ENCODE results near the gene NACC1.

DNA sequence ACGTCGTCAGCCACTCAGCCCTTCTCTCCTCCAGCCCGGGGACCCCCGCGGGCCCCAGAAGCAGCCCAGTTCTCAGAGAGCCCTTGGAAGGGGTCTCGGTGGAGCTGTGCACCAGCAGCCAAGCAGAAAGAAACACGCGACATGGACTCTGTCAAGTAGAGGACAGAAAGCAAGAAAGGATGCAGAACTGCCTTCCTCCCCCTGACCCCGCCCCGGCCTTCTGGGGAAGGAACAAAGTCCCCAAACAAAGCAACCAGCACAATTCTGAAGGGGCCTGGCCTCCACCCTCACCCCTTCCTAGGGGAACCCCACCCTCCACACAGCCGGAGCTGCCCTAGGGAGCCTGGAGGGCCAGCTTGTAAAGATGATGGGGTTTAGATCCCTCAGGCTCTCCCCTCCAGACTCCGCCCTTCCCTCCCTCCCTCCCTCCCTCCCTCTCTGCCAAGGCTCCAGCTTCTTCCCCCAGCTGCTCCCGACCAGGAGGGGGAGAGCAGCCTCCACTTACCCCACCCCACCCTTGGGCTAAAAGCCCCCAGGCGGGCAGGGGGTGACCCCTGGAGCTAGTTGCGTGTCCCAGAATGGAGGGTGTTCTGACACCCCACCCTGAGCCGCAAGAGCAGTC lies 23.2 kb upstream of the NACC1 start:
- TF ChIP-seq, protein P1, sequence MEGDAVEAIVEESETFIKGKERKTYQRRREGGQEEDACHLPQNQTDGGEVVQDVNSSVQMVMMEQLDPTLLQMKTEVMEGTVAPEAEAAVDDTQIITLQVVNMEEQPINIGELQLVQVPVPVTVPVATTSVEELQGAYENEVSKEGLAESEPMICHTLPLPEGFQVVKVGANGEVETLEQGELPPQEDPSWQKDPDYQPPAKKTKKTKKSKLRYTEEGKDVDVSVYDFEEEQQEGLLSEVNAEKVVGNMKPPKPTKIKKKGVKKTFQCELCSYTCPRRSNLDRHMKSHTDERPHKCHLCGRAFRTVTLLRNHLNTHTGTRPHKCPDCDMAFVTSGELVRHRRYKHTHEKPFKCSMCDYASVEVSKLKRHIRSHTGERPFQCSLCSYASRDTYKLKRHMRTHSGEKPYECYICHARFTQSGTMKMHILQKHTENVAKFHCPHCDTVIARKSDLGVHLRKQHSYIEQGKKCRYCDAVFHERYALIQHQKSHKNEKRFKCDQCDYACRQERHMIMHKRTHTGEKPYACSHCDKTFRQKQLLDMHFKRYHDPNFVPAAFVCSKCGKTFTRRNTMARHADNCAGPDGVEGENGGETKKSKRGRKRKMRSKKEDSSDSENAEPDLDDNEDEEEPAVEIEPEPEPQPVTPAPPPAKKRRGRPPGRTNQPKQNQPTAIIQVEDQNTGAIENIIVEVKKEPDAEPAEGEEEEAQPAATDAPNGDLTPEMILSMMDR (IDR thresholded peaks at IDR 0.05): no peak
- TF ChIP-seq FOXJ3 (CRISPR knock-in tag; IDR thresholded peaks at IDR 0.05; ENCODE audit: borderline replicate concordance) (no peak), ZNF317 (CRISPR knock-in tag; IDR thresholded peaks at IDR 0.05; ENCODE audit: borderline replicate concordance, low read depth) (no peak), ELF4 (CRISPR knock-in tag; IDR thresholded peaks at IDR 0.05; ENCODE audit: low read depth) (no peak), CREB1 (CRISPR knock-in tag; IDR thresholded peaks at IDR 0.05) (no peak)
- TF ChIP-seq, protein P2, sequence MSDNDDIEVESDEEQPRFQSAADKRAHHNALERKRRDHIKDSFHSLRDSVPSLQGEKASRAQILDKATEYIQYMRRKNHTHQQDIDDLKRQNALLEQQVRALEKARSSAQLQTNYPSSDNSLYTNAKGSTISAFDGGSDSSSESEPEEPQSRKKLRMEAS (CRISPR knock-in tag; IDR thresholded peaks at IDR 0.05): no peak
- TF ChIP-seq, protein P3, sequence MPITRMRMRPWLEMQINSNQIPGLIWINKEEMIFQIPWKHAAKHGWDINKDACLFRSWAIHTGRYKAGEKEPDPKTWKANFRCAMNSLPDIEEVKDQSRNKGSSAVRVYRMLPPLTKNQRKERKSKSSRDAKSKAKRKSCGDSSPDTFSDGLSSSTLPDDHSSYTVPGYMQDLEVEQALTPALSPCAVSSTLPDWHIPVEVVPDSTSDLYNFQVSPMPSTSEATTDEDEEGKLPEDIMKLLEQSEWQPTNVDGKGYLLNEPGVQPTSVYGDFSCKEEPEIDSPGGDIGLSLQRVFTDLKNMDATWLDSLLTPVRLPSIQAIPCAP (CRISPR knock-in tag; IDR thresholded peaks at IDR 0.05): no peak
- TF ChIP-seq, protein P4, sequence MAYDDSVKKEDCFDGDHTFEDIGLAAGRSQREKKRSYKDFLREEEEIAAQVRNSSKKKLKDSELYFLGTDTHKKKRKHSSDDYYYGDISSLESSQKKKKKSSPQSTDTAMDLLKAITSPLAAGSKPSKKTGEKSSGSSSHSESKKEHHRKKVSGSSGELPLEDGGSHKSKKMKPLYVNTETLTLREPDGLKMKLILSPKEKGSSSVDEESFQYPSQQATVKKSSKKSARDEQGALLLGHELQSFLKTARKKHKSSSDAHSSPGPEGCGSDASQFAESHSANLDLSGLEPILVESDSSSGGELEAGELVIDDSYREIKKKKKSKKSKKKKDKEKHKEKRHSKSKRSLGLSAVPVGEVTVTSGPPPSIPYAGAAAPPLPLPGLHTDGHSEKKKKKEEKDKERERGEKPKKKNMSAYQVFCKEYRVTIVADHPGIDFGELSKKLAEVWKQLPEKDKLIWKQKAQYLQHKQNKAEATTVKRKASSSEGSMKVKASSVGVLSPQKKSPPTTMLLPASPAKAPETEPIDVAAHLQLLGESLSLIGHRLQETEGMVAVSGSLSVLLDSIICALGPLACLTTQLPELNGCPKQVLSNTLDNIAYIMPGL (CRISPR knock-in tag; IDR thresholded peaks at IDR 0.05): no peak
- TF ChIP-seq, protein P5, sequence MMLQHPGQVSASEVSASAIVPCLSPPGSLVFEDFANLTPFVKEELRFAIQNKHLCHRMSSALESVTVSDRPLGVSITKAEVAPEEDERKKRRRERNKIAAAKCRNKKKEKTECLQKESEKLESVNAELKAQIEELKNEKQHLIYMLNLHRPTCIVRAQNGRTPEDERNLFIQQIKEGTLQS (CRISPR knock-in tag; conservative IDR thresholded peaks at IDR 0.05): no peak
- TF ChIP-seq, protein P6, sequence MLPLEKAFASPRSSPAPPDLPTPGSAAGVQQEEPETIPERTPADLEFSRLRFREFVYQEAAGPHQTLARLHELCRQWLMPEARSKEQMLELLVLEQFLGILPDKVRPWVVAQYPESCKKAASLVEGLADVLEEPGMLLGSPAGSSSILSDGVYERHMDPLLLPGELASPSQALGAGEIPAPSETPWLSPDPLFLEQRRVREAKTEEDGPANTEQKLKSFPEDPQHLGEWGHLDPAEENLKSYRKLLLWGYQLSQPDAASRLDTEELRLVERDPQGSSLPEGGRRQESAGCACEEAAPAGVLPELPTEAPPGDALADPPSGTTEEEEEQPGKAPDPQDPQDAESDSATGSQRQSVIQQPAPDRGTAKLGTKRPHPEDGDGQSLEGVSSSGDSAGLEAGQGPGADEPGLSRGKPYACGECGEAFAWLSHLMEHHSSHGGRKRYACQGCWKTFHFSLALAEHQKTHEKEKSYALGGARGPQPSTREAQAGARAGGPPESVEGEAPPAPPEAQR (CRISPR knock-in tag; IDR thresholded peaks at IDR 0.05): no peak
